HG03378 (cell line): ENCODE data around the gene CNTNAP2.

ENCODE experiments used
- ATAC-seq: cut with Tn5 transposase; IDR thresholded peaks from one replicate; pipeline ENCODE4 v1.9.1; 2021; ENCODE audit warnings: mild to moderate bottlenecking, moderate library complexity; ENCODE audit not compliant: unreplicated experiment

The CNTNAP2 gene

GRCh38 chr7:146116521-146117222 is at the start of gene CNTNAP2:
Gene CNTNAP2, plus strand, starts transcription at chr7:146116801. Its CDS starts 76 bp downstream, at chr7:146116877.
- ATAC-seq: no peak

- no peak for ATAC-seq
These were observed 48.7 kb upstream of the CNTNAP2 start for GRCh38 chr7:146067880-146068279.

- ATAC-seq: no peak
These were observed 42.3 kb upstream of the CNTNAP2 start for GRCh38 chr7:146074195-146074765.

DNA sequence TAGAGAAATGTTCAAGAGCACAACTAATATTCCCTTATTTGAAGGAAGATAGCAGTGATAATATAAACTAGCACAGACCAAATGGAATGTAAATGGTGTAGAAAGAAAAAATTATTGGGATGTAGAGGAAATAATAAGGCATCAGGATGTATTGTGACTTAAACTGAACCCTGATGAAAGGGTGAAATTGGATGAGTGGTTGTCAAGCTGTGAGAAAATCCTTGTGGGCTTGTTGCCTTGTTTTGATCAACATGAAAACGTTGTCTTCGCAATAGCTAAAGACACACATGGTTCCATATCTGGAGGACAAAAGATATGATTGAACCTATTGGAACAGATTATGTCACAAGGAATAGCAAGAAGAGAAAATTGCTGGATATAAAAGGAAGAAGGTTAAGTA is 40.3 kb upstream of the CNTNAP2 start:
- ATAC-seq: no peak

- no peak for ATAC-seq
These were observed 32.5 kb upstream of the CNTNAP2 start for GRCh38 chr7:146084086-146084485.

- peak; percentile 89 for ATAC-seq
These were observed 26.5 kb upstream of the CNTNAP2 start for GRCh38 chr7:146090023-146090645.

DNA sequence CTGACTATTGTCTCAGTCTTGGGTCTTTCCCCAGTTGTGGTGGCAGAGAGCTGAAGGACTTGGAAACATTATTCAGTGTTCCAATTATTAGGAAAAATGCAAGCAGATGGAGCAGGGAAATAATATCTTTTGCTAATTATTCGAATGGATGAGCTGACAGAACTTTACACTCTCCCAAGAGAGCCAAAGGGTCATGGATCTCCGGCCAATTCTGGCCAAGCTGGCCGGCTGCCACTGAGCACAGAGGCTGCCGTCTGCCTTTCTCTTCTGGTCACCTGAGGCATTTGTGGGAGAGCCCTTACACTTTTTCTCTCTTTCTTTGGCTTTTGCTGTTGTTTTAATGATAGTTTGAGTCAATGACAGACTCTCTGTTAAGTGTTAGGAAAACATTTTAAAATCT is 22.2 kb upstream of the CNTNAP2 start:
- no peak for ATAC-seq

GRCh38 chr7:146096994-146097393 is 19.6 kb upstream of the CNTNAP2 start:
- no peak for ATAC-seq

- no peak for ATAC-seq
These were observed 10.3 kb upstream of the CNTNAP2 start for GRCh38 chr7:146106319-146106718.

- ATAC-seq: no peak
These were observed 3.8 kb upstream of the CNTNAP2 start for GRCh38 chr7:146112755-146113154.

DNA sequence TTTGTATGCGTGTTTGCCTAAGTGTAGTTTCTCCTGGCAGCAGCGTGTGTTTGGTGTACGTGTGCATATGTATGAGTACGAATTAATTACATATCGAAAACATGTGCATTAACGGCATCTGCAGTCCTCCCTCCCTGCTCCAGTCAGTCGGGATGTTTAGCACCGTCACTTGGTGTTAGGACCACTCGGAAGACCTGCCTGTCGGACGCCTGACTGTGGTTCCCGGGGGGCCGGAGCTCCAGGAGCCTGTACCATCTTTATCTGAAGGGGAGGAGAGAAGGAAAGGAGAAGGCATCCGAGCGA is 1.1 kb upstream of the CNTNAP2 start:
- no peak for ATAC-seq

DNA sequence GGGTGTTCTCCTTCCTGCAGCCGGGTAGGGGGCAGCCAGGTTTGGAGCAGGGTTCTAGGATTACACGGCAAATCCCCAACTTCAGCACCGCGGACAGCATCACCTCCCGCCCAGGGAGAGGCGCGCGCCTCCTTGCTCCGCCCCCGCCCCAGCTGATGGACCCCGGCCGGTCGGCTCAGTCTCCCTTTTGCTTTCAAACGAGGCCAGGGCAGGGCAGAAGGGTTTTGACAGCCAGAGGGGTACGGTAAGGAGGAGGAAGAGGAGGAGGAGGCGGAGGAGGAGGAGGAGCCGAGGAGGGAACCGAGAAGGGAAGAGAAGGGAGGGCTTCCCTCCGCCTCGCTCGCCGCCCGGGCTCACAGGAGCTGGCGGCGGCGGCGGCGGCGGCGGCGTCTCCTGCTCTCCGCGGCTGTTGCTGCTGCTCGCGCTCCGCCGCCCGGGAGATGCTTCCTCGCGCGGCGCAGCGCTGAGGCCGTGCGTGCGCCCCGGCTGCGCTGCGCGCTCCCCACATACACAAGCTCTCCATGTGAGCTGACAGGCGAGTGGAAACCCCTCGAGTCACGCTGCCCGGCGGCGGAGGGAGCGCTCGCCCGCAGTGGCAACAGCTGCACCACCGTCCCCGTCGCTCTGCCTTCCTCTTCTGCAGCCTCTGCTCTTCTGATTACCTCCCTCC is 615 bp upstream of the CNTNAP2 start:
- ATAC-seq: no peak

GRCh38 chr7:146117576-146117975 is 975 bp downstream of the CNTNAP2 start:
- ATAC-seq: no peak

- no peak for ATAC-seq
These were observed 2.4 kb downstream of the CNTNAP2 start for GRCh38 chr7:146119002-146119401.

DNA sequence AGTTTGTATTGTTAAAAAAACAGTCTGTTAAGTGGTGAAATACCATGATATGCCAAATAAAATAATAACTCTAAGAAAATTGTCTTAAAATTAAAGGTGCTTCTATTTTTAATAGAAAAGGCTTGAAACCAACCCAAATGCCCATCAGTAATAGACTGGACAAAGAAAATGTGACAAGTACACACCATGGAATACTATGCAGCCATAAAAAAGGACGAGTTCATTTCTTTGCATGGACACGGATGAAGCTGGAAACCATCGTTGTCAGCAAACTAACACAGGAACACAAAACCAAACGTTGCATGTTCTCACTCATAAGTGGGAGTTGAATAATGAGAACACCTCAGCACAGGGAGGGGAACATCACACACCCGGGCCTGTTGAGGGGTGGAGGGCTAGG is 7.1 kb downstream of the CNTNAP2 start:
- ATAC-seq: no peak

- no peak for ATAC-seq
These were observed 10.3 kb downstream of the CNTNAP2 start for GRCh38 chr7:146126767-146127509.

- no peak for ATAC-seq
These were observed 12.7 kb downstream of the CNTNAP2 start for GRCh38 chr7:146129296-146129695.

DNA sequence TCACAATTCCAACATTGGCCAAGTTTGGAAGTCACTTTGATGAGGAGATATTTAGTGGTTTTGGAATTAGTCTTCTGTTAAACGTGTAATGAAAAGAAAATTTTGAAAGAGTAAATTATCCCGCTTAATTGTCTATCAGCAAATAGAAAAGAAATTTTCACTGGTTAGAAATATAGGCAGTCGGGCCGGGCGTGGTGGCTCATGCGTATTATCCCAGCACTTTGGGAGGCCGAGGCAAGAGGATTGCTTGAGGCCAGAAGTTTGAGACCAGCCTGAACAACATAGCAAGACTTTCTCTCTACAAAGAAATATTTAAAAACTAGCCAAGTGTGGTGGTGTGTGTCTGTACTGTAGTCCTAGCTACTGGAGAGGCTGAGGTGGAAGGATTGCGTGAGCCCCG is 13.4 kb downstream of the CNTNAP2 start:
- no peak for ATAC-seq

- no peak for ATAC-seq
These were observed 15.1 kb downstream of the CNTNAP2 start for GRCh38 chr7:146131701-146132100.

GRCh38 chr7:146136357-146136875 is 19.8 kb downstream of the CNTNAP2 start:
- ATAC-seq: no peak

GRCh38 chr7:146138926-146139325 is 22.3 kb downstream of the CNTNAP2 start:
- ATAC-seq: no peak
